HG03378 (cell line): ENCODE results near the gene ARHGEF28.

Experiments used
- ATAC-seq: cut with Tn5 transposase; IDR thresholded peaks from one replicate; pipeline ENCODE4 v1.9.1; 2021; ENCODE audit warnings: mild to moderate bottlenecking, moderate library complexity; ENCODE audit not compliant: unreplicated experiment

ARHGEF28 gene, protein sequence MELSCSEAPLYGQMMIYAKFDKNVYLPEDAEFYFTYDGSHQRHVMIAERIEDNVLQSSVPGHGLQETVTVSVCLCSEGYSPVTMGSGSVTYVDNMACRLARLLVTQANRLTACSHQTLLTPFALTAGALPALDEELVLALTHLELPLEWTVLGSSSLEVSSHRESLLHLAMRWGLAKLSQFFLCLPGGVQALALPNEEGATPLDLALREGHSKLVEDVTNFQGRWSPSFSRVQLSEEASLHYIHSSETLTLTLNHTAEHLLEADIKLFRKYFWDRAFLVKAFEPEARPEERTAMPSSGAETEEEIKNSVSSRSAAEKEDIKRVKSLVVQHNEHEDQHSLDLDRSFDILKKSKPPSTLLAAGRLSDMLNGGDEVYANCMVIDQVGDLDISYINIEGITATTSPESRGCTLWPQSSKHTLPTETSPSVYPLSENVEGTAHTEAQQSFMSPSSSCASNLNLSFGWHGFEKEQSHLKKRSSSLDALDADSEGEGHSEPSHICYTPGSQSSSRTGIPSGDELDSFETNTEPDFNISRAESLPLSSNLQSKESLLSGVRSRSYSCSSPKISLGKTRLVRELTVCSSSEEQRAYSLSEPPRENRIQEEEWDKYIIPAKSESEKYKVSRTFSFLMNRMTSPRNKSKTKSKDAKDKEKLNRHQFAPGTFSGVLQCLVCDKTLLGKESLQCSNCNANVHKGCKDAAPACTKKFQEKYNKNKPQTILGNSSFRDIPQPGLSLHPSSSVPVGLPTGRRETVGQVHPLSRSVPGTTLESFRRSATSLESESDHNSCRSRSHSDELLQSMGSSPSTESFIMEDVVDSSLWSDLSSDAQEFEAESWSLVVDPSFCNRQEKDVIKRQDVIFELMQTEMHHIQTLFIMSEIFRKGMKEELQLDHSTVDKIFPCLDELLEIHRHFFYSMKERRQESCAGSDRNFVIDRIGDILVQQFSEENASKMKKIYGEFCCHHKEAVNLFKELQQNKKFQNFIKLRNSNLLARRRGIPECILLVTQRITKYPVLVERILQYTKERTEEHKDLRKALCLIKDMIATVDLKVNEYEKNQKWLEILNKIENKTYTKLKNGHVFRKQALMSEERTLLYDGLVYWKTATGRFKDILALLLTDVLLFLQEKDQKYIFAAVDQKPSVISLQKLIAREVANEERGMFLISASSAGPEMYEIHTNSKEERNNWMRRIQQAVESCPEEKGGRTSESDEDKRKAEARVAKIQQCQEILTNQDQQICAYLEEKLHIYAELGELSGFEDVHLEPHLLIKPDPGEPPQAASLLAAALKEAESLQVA (N-terminal part only)

DNA sequence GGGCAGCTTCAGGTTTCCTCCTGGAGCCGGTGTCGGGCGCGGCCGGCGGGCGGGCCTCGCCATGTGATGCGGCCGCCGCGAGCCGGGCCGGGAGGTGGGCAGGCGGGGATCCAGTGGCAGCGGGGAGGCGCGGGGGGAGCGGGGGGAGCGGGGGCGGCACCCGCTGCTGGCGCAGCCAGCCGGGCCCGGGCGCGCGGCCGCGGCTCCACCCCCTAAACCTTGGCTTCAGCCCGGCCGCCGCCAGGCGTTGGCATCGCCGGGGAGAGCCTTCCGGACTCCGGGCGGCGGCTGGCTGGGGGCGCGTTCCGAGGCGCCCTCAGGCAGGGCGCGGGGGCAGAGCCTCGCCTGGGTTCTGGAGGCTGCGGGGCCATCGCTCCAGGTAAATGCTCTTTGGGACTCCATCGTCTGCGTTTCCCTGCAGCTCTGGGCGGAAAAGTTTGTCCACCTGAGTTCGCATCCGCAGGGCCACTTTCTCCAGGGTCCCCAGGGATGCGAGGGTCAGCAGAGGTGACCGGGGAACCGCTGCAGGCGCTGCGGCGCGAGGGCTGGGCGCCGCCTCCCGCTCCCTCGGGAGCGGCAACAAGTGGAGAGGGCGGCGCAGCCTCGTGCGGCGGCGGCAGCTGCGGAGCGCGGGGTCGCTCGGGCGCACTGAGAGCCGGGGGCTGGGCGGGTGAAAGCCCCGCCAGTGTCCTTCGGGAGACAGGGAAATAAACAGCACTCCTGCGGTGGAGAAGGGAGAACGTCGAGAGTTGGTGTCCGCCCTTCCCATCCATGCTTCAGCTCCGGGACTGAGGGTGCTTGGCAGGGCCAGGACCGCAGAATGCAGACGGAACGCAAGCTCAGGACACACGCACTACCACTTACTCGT is at the start of gene ARHGEF28:
TSS of gene ARHGEF28 (plus strand) at position 253 of the 868 bp plus-strand sequence. CDS start 58,656 bp downstream, outside the sequence.
- ATAC-seq: no peak

DNA sequence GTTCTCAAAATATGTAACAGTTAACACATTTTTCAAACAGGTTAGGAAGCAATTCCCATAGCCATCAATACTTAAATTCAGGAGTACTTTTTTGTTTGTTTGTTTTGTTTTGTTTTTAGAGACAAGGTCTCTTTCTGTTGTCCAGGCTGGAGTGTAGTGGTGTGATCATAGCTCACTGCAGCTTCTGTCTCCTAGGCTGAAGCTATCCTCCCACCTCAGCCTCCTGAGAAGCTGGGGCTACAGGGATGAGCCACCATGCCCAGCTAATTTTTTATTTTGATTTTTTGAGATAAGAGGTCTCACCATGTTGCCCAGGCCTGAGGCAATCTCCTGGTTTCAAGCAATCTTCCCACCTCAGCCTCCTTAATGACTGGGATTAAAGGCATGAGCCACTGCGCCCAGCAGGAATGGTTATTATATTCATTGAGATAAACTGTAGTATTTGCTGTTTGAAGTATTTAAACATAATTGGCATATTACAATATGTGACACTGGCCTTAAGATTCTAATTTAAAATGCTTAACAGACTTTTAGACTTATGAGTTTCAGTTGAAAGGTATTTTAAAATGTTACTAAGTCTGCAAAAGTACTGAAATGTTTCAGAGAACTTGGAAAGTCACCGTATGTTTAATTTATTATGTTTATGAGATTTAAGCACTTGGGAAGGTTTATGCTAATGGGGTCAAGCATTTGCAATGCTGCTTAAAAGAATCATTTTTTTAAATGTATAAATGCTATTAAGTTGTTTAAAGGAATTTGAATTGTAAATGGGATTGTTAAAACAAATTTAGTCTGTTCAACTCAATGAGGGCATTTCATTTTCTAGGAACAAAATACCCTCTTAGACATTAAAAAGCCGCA is 43.5 kb upstream of the ARHGEF28 start:
- no peak for ATAC-seq

- no peak for ATAC-seq
These were observed 38.1 kb upstream of the ARHGEF28 start for GRCh38 chr5:73587923-73588322.

GRCh38 chr5:73591102-73591695 is 34.8 kb upstream of the ARHGEF28 start:
- ATAC-seq: peak; percentile 48

DNA sequence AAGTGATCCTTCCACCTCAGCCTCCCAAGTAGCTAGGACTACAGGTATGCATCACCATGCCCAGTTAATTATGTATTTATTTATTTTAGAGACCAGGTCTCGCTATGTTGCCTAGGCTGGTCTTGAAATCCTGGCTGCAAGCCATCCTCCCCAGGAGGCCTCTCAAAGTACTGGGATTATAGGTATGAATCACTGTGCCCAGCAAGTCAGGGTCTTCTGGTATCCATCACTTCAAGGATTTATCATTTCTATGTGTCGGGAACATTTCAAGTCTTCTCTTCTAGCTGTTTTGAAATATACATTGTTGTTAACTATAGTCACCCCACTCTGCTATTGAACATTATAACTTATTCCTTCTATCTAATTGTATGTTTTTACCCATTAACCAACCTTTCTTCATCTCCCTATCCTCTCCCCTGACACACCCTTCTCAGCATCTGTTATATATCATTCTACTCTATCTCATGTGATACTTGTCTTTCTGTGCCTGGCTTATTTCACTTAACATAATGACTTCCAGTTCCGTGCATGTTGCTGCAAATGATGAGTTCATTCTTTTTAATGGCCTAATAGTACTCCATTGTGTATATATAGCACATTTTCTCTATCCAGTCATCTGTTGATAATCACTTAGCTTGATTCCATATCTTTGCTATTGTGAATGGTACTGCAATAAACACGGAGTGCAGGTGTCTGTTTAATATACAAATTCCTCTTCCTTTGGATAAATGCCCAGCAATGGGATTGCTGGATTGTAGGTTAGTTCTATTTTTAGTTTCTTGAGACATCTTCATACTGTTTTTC is 34.1 kb upstream of the ARHGEF28 start:
- no peak for ATAC-seq

DNA sequence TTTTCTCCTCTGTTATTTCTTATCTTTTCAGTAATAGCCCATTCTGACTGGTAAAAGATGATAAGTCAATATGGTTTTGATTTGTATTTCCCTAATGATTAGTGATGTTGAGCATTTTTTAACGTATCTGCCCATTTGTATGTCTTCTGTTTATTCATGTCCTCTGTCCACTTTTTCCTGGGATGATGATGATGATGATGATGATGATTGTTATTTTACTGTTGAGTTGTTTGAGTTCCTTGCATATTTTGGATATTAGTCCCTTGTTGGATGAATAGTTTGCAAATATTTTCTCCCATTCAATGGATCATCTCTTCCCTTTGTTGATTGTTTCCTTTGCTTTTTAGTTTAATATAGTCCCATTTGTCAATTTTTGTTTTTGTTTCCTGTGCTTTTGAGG is 33.4 kb upstream of the ARHGEF28 start:
- ATAC-seq: no peak

GRCh38 chr5:73596705-73597328 is 29.2 kb upstream of the ARHGEF28 start:
- no peak for ATAC-seq

DNA sequence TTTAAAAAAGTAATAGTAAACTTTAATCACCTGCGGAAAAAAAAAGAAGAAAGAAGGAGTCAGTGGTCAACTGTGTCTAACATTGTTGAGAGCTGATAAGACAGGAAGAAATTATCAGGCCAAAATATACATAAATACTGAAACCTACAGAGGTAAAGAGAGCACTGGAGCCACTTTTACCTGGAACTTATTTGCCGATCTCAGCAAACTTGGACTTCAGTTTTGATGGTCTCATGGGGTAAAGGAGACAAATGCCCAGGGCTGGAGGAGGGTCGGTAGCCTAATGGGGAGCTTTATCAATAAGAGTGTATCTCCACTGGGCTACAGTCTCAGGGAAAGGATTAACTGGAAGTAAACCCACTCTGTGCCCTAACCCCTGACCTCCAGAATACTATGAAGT is 26.6 kb upstream of the ARHGEF28 start:
- ATAC-seq: no peak

DNA sequence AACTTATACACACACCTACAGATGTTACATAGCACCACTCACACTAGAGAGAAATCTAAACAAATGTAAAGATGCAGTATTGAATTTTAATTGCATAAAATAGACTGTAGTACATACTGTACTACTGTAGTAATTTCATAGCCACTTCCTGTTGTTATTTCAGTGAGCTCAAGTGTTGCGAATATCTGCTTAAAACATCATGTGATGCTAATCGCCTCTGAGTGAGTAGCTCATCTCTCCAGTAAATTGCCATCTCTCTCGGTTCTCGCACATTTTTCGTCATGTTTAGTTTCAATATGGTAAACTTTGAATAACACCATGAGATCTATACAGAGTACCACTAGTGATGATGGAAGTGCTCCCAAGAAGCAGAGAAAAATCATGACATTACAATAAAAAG is 22.0 kb upstream of the ARHGEF28 start:
- no peak for ATAC-seq

- no peak for ATAC-seq
These were observed 20.5 kb upstream of the ARHGEF28 start for GRCh38 chr5:73605223-73606087.

- ATAC-seq: no peak
These were observed 19.7 kb upstream of the ARHGEF28 start for GRCh38 chr5:73606206-73606753.

DNA sequence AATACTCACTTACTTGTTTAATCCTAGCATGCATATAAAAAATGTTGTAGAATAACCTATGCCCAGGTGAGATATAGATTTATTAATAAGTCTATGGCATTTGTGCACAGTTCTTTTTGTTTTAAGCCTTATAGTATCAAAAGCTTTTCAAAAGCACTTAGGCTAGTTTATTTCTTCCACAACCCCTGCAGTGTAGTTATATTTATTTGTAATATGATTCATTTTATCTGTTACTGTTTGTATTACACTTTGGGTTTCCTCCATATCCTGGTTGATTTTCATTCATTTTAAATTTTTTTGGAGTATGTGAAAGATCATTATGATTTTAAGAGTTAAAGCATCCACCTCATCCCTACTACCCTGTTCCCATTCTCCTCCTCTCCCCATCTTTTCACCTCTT is 18.8 kb upstream of the ARHGEF28 start:
- no peak for ATAC-seq

- ATAC-seq: no peak
These were observed 13.2 kb upstream of the ARHGEF28 start for GRCh38 chr5:73612799-73613198.

DNA sequence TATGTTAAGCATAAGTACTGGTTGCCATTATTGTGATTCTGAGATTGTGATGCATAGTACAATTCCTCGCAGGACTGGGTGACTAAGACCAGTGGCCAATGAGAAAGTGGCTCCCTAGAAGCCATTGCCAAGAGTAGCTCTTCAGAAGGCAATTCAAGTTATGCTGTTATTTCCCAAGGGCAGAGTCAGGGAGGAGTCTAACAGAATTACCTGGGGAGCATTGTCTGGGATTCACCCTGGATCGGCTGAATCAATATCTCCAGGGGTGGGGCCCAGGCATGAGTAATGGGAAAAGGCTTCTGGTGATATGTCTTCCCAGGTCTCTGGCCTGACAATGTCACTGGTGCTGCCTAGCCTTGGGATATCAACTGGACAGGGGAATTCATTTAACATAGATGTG is 10.9 kb upstream of the ARHGEF28 start:
- no peak for ATAC-seq

DNA sequence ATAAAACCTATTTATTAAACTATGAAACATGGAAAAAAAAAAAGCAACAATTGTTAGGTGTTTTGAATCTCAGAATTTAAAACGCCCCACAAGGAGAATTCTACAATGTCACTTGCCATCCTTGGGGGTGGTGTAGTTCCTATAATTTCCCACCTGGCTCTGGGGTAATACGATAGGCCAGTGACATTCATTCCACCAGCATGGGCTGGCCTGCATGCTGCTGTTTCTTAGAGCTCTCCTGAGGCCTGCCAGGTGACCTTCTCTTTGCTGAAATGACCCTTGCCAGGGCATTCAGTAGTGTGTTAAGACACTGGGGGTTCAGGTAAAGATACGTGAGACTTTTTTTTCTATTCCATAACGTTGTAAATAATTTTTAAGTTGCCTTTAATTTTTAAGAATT is 10.0 kb upstream of the ARHGEF28 start:
- no peak for ATAC-seq
